PC-3 (cell line): ENCODE results near the gene PEX10. TPM values are rescaled to one million over a fixed set of nuclear protein-coding genes. Genes with fewer than 3 reads are reported as not detected.

ENCODE experiments used
- ATAC-seq: fragments of 200-7000 bp; cut with Tn5 transposase; 2 replicates; pipeline ENCODE4 v1.9.1; 2020; ENCODE audit warnings: mild to moderate bottlenecking, moderate library complexity
- BruUV-seq: library from RNA; stranded (reverse); fragments of 400-500 nt; replicated peaks from 2 replicates; lab custom pipeline; 2021; lab: Mats Ljungman, UMichigan
- CTCF ChIA-PET: fragments of 300-600 bp; sonication (Branson Sonifier 250); formaldehyde crosslinking; loops from one replicate; lab custom pipeline; 2022; ENCODE audit warnings: antibody characterized with exemption; lab: Charles Lee
- POLR2A ChIA-PET: fragments of 300-600 bp; sonication (Branson Sonifier 250); formaldehyde crosslinking; loops from one replicate; lab custom pipeline; 2022; ENCODE audit warnings: antibody characterized with exemption; ENCODE audit not compliant: unreplicated experiment; lab: Charles Lee
- DNase-seq: peaks from one replicate; pipeline ENCODE4 v3.0.0-alpha.2; 2015
- H2AFZ ChIP-seq: fragments of 300-600 bp; sonication (generic); 2 replicates; pipeline ENCODE4 v1.6.0; 2016; ENCODE audit warnings: antibody characterized with exemption, low read length
- H3F3A ChIP-seq: fragments of 300-600 bp; sonication (generic); one replicate; pipeline ENCODE4 v1.6.0; 2017; ENCODE audit warnings: antibody characterized with exemption, low read length, control low read depth, mild to moderate bottlenecking; ENCODE audit not compliant: unreplicated experiment
- H3K27ac ChIP-seq: fragments of 300-600 bp; sonication (generic); 2 replicates; pipeline ENCODE4 v1.5.1; 2016; ENCODE audit warnings: mild to moderate bottlenecking, low read length
- H3K27me3 ChIP-seq: fragments of 300-600 bp; sonication (generic); 2 replicates; pipeline ENCODE4 v1.6.1; 2016; ENCODE audit warnings: low read length, mixed read lengths
- H3K36me3 ChIP-seq: fragments of 300-600 bp; sonication (generic); 2 replicates; pipeline ENCODE4 v1.6.1; 2016; ENCODE audit warnings: low read depth, mixed run types, low read length, mixed read lengths
- H3K4me1 ChIP-seq: fragments of 300-600 bp; sonication (generic); 2 replicates; pipeline ENCODE4 v1.5.1; 2016; ENCODE audit warnings: low read length; ENCODE audit not compliant: insufficient read depth
- H3K4me2 ChIP-seq: fragments of 300-600 bp; sonication (generic); 2 replicates; pipeline ENCODE4 v1.6.0; 2016; ENCODE audit warnings: low read length
- H3K4me3 ChIP-seq: fragments of 300-600 bp; sonication (generic); 2 replicates; pipeline ENCODE4 v1.5.1; 2016; ENCODE audit warnings: mild to moderate bottlenecking, low read length, mixed read lengths
- H3K79me2 ChIP-seq: fragments of 300-600 bp; sonication (generic); 2 replicates; pipeline ENCODE4 v1.6.1; 2017; ENCODE audit warnings: low read length, mixed read lengths
- H3K9ac ChIP-seq: fragments of 300-600 bp; sonication (generic); 2 replicates; pipeline ENCODE4 v1.6.0; 2016; ENCODE audit warnings: mild to moderate bottlenecking, low read length
- H3K9me2 ChIP-seq: fragments of 300-600 bp; sonication (generic); replicated peaks from 2 replicates; pipeline ENCODE4 v1.6.1; 2016; ENCODE audit warnings: mixed run types, low read length, mixed read lengths
- H3K9me3 ChIP-seq: fragments of 300-600 bp; sonication (generic); 2 replicates; pipeline ENCODE4 v1.6.1; 2016; ENCODE audit warnings: low read length, mixed read lengths
- H4K20me1 ChIP-seq: fragments of 300-600 bp; sonication (generic); 2 replicates; pipeline ENCODE4 v1.6.1; 2016; ENCODE audit warnings: low read length, mixed read lengths
- EZH2 ChIP-seq: fragments of 300-600 bp; sonication (generic); IDR thresholded peaks from one replicate; pipeline ENCODE4 v1.6.1; 2017; ENCODE audit warnings: antibody characterized with exemption, mild to moderate bottlenecking, low read length; ENCODE audit not compliant: unreplicated experiment
- EZH2phosphoT487 ChIP-seq: fragments of 300-600 bp; sonication (generic); IDR thresholded peaks from 2 replicates; pipeline ENCODE4 v1.6.1; 2018; ENCODE audit warnings: mild to moderate bottlenecking, antibody characterized with exemption, low read length, borderline replicate concordance
- intact Hi-C: fragments of 100-400 bp; cut with micrococcal nuclease; formaldehyde crosslinking; loops from 2 replicates; pipeline ENCODE4 v1.9.0; 2023
- total RNA-seq: library from RNA; depleted of rRNA; stranded (reverse); fragments of >200 nt; gene quantifications from 2 replicates; pipeline ENCODE4 v1.2.3, GENCODE V29; 2014
- TF ChIP-seq, protein P1 (sequence below): fragments of 300-600 bp; sonication (generic); conservative IDR thresholded peaks from 2 replicates; pipeline ENCODE4 v1.5.1; 2017; ENCODE audit warnings: antibody characterized with exemption, low read depth, mild to moderate bottlenecking, low read length

Gene PEX10
- total RNA-seq, 1 experiment from 2014 or later, result 100 TPM

DNA sequence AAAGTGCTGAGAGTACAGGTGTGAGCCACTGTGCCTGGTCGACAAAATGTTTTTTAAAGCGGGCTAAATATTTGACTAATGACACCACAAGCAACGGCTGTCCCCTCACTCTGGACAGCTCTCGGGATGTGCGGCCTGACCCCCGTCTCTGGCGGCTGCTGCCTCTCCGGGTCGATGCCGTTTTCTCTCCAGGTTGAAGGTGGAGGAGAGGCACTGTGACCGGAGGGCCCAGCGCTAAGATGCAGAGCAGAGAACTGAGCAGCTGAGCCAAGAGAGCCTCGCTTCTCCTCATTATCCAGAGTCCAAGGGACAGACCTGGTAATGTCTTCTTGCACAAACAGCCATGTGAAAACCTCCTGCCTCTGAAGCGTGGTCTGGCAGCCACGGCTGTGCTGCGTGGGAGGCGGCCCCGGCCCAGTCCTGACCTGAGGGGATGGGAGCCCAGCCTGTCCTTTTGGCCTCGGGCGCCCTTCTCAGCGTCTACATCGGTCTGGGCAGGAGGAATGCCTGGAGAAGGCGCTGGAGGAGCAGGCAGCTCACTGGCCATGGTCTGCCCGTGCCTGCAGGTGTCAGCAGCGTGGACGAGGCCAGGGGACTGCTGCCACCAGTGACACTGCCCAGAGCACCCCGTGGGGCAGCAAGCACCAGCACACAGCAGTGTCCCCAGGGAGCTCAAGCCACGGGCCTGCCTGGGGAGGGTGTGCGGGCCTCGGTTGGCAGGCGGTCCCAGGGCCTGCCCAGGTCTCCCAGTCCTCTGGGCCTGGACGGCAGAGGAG lies 31.4 kb downstream of the PEX10 start:
- no peaks in the 10 kb centered on the region for H4K20me1 ChIP-seq
- intact Hi-C loops, result loop anchor here (1.0 to 5.0 kb wide), 3 partner anchors 69 to 186 kb away; no protein-coding TSS in a partner anchor
- H3K4me1 ChIP-seq, result no peaks in the 10 kb centered on the region
- DNase-seq, result no peak
- H3K9ac ChIP-seq, result no peak overlapping the region
- TF ChIP-seq, protein P1, sequence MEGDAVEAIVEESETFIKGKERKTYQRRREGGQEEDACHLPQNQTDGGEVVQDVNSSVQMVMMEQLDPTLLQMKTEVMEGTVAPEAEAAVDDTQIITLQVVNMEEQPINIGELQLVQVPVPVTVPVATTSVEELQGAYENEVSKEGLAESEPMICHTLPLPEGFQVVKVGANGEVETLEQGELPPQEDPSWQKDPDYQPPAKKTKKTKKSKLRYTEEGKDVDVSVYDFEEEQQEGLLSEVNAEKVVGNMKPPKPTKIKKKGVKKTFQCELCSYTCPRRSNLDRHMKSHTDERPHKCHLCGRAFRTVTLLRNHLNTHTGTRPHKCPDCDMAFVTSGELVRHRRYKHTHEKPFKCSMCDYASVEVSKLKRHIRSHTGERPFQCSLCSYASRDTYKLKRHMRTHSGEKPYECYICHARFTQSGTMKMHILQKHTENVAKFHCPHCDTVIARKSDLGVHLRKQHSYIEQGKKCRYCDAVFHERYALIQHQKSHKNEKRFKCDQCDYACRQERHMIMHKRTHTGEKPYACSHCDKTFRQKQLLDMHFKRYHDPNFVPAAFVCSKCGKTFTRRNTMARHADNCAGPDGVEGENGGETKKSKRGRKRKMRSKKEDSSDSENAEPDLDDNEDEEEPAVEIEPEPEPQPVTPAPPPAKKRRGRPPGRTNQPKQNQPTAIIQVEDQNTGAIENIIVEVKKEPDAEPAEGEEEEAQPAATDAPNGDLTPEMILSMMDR, result no peak
- no peak for TF ChIP-seq EZH2phosphoT487
- no peak for TF ChIP-seq EZH2
- ChIA-PET POLR2A (no interaction called here), CTCF (interaction anchor here (0.5 to 1.9 kb wide), 11 partner anchors 10 to 191 kb away, joined by 3 to 62 read pairs (median 5); partner anchors contain the start of genes FAAP20, MORN1 and RER1)
- H2AFZ ChIP-seq, result no peak overlapping the region
- H3K4me3 ChIP-seq, result no peak overlapping the region
- no peaks in the 10 kb centered on the region for H3K9me3 ChIP-seq
- no peak overlapping the region for H3K4me2 ChIP-seq
- BruUV-seq, result no TSS peak
- H3K36me3 ChIP-seq, result no peaks in the 10 kb centered on the region
- H3K9me2 ChIP-seq, result no peaks in the 10 kb centered on the region
- no peak for ATAC-seq
- no peaks in the 10 kb centered on the region for H3K79me2 ChIP-seq
- no peak overlapping the region for H3K27ac ChIP-seq
- H3F3A ChIP-seq, result no peaks in the 10 kb centered on the region
- no peaks in the 10 kb centered on the region for H3K27me3 ChIP-seq

DNA sequence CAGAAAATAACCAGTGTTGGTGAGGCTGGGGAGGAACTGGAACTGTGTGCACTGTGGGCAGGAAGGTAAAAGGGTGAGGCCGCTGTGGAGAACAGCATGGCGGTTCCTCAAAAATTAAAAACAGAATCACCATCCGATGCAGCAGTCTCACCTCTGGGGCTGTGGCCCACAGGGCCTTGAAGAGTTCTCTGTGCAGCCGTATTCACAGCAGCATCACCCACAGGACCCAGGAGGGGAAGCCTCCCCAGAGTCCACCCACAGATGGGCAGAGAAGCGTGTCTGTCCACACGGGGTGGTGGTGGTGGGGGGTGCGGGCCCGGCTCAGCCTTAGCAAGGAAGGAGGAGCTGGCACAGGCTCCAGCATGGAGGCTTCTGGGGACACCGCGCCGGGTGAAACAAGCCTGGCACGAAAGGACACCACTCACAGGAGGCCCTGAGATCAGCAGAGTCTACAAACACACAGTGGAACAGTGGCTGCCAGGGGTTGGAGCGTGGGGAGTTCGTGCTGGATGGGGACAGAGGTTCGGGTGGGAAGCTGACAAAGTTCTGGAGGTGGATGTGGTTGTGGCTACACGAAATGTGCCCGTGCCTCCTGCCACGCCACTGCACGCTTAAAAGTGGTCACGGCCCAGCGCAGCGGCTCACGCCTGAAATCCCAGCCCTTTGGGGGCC lies 32.5 kb downstream of the PEX10 start:
- no peak overlapping the region for H3K4me3 ChIP-seq
- no peaks in the 10 kb centered on the region for H3F3A ChIP-seq
- H3K9me2 ChIP-seq, result no peaks in the 10 kb centered on the region
- H3K4me1 ChIP-seq, result no peaks in the 10 kb centered on the region
- H3K79me2 ChIP-seq, result no peaks in the 10 kb centered on the region
- H3K9me3 ChIP-seq, result no peaks in the 10 kb centered on the region
- H3K36me3 ChIP-seq, result no peaks in the 10 kb centered on the region
- ATAC-seq, result no peak
- intact Hi-C loops, result loop anchor here (5.0 kb wide), 2 partner anchors 68 to 168 kb away; no protein-coding TSS in a partner anchor
- BruUV-seq, result no TSS peak
- no peak overlapping the region for H3K9ac ChIP-seq
- DNase-seq, result no peak
- no peaks in the 10 kb centered on the region for H3K27me3 ChIP-seq
- no peak overlapping the region for H2AFZ ChIP-seq
- TF ChIP-seq EZH2phosphoT487, result no peak
- TF ChIP-seq, protein P1, result no peak
- no peak for TF ChIP-seq EZH2
- ChIA-PET CTCF (interaction anchor here (0.6 kb wide), 1 partner anchor 185 kb away, joined by 3 read pairs; the partner anchor contains the start of gene FAAP20), POLR2A (no interaction called here)
- H4K20me1 ChIP-seq, result no peaks in the 10 kb centered on the region
- no peak overlapping the region for H3K4me2 ChIP-seq
- H3K27ac ChIP-seq, result no peak overlapping the region
